Coronary artery (tissue), 2 donors: ENCODE data around the gene TAF5L.

ENCODE experiments used
- DNase-seq: peaks from one replicate; pipeline ENCODE4 v3.0.0-alpha.2; 2017; ENCODE audit warnings: low spot score
- H3K27ac ChIP-seq, 2 donors: fragments of 200-600 bp; sonication (generic); one replicate each; pipeline ENCODE4 v1.5.1; 2016 to 2019
- H3K4me3 ChIP-seq: fragments of 200-600 bp; sonication (generic); 2 replicates; pipeline ENCODE4 v1.5.1; 2016; ENCODE audit warnings: mild to moderate bottlenecking, moderate library complexity
- CTCF ChIP-seq: fragments of 200-600 bp; sonication (generic); IDR thresholded peaks from one replicate; pipeline ENCODE4 v1.5.1; 2019; ENCODE audit warnings: antibody characterized with exemption

The TAF5L gene

GRCh38 chr1:229621663-229622062 lies 4.3 kb downstream of the TAF5L start:
- Histone ChIP-seq H3K27ac (peak overlapping the region in 1 of 2 donors; percentile 17), H3K4me3 (no peak overlapping the region)
- TF ChIP-seq CTCF, result no peak
- DNase-seq, result no peak

GRCh38 chr1:229620876-229621275 lies 5.0 kb downstream of the TAF5L start:
- Histone ChIP-seq H3K27ac (peak overlapping the region; percentile 60 to 67), H3K4me3 (peak overlapping the region; percentile 1)
- TF ChIP-seq CTCF, result no peak
- no peak for DNase-seq

- Histone ChIP-seq H3K4me3 (no peak overlapping the region), H3K27ac (peak overlapping the region in 1 of 2 donors; percentile 60)
- no peak for DNase-seq
- TF ChIP-seq CTCF, result no peak
Observed at GRCh38 chr1:229619614-229620013, 6.3 kb downstream of the TAF5L start.

GRCh38 chr1:229619002-229619401 lies 6.9 kb downstream of the TAF5L start:
- Histone ChIP-seq H3K27ac (no peak overlapping the region), H3K4me3 (no peak overlapping the region)
- TF ChIP-seq CTCF, result no peak
- no peak for DNase-seq

- no peak for DNase-seq
- no peak for TF ChIP-seq CTCF
- no peak overlapping the region for H3K4me3 ChIP-seq
- no peak overlapping the region for H3K27ac ChIP-seq
Observed at GRCh38 chr1:229617351-229618100, 8.4 kb downstream of the TAF5L start.

GRCh38 chr1:229614701-229615100 lies 11.2 kb downstream of the TAF5L start:
- no peak overlapping the region for H3K4me3 ChIP-seq
- TF ChIP-seq CTCF, result no peak
- DNase-seq, result no peak
- H3K27ac ChIP-seq, result no peak overlapping the region

- no peak for DNase-seq
- no peak overlapping the region for H3K4me3 ChIP-seq
- H3K27ac ChIP-seq, result no peak overlapping the region
- no peak for TF ChIP-seq CTCF
Observed at GRCh38 chr1:229613938-229614337, 12.0 kb downstream of the TAF5L start.
